Gastroesophageal sphincter (tissue), 4 donors: ENCODE data around the gene MAP7. TPM values are rescaled to one million over a fixed set of nuclear protein-coding genes. Genes with fewer than 3 reads are reported as not detected.
A peak's percentile ranks its signal among the peaks of the same experiment; 100 is the strongest.

ENCODE experiments used
- ATAC-seq: fragments of 150-250 bp; one replicate; pipeline ENCODE4 v1.9.1; 2016; ENCODE audit warnings: mild to moderate bottlenecking, moderate library complexity
- H3K27ac ChIP-seq, 4 donors: fragments of 200-600 bp; sonication (generic) in 3 of 4; 1 replicate in 3 of 4; 2 replicates in 1 of 4; pipeline ENCODE4 v1.5.1; 2016 to 2019
- H3K27me3 ChIP-seq: fragments of 200-600 bp; sonication (generic); one replicate; pipeline ENCODE4 v1.5.1; 2019
- H3K36me3 ChIP-seq, 2 donors: fragments of 200-600 bp; sonication (generic); one replicate each; pipeline ENCODE4 v1.5.1; 2019; ENCODE audit warnings: control low read depth in 1 of 2
- H3K4me1 ChIP-seq, 3 donors: fragments of 200-600 bp; sonication (generic); 1 replicate in 2 of 3; 2 replicates in 1 of 3; pipeline ENCODE4 v1.5.1; 2016 to 2019; ENCODE audit warnings: control low read depth in 2 of 3
- H3K4me3 ChIP-seq, 2 donors: fragments of 200-600 bp; sonication (generic); one replicate each; pipeline ENCODE4 v1.5.1; 2019; ENCODE audit warnings: mild to moderate bottlenecking in 1 of 2, moderate library complexity in 1 of 2
- H3K9me3 ChIP-seq, 3 donors: fragments of 200-600 bp; sonication (generic); one replicate each; pipeline ENCODE4 v1.5.1; 2017 to 2019; ENCODE audit warnings: control low read depth in 2 of 3
- EP300 ChIP-seq: sonication (generic); formaldehyde crosslinking; IDR thresholded peaks from one replicate; pipeline ENCODE4 v1.6.1; 2017; ENCODE audit warnings: antibody characterized with exemption, mild to moderate bottlenecking
- POLR2A ChIP-seq, 2 donors: fragments of 450-650 bp; IDR thresholded peaks; one replicate each; pipeline ENCODE4 v1.6.1; 2017; ENCODE audit warnings: antibody characterized with exemption in 2 of 2, mild to moderate bottlenecking in 2 of 2, moderate library complexity in 1 of 2
- POLR2AphosphoS5 ChIP-seq: sonication (generic); formaldehyde crosslinking; IDR thresholded peaks from one replicate; pipeline ENCODE4 v1.6.1; 2017; ENCODE audit warnings: antibody characterized with exemption
- WGBS, 2 donors: methylation state at CpG; one replicate each; pipeline ENCODE4 v1.1.5; 2018; ENCODE audit warnings: low coverage in 1 of 2; 5-methylcytosine and 5-hydroxymethylcytosine counted together
- total RNA-seq, 4 donors: library from RNA; depleted of rRNA; stranded (reverse); fragments of >200 nt; gene quantifications; one replicate each; pipeline ENCODE4 v1.1.0, GENCODE V29; 2016
- TF ChIP-seq, protein P1 (sequence below), 4 experiments: fragments of 200-600 bp in 2 of 4; fragments of 450-650 bp in 2 of 4; sonication (generic) in 1 of 4; IDR thresholded peaks; one replicate each; pipeline ENCODE4 v1.5.1; 2017 to 2019; ENCODE audit warnings: antibody characterized with exemption in 4 of 4, mild to moderate bottlenecking in 2 of 4, moderate library complexity in 2 of 4

MAP7 gene
- total RNA-seq, 4 donors from 2014 or later, result 1.1 to 6.7 (median 4.3) TPM

DNA sequence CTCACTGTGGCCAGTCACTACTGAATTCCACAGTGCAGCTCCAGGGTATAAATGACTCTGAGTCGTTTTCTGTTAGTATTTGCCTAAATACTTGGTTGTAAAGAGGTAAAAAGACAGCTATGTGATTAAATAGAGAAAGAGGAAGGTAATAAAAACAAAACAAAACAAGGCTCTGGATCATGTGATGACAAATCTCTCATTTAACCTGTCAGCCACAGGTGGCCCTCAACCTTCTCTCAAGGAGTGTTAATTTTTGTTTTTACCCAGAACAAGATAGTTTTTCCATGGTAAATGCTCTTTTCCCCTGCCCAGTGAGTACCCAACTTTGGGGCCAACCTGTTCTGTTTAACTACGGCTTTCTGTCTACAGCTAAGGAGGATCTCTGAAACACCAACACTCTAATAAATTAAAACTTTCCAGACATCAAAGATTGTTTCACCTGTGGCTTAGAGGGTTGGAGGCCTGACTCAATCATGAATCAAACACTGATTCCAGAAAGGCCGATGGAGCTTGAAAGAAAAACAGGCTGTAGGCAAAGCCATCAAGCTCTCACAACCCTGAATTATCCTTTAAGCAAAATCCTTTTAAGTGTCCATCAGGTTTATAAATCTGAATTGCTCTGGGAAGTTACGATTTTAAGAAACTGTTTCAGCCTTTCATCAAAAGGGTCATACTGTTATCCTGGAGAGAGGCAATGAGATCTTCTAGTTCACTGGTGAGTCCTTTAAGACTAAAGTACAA, 179.1 kb downstream of the MAP7 start:
- no peaks in the 10 kb centered on the region for H3K4me1 ChIP-seq
- no peak overlapping the region for H3K27ac ChIP-seq
- no peak for ATAC-seq
- TF ChIP-seq POLR2A (IDR thresholded peaks at IDR 0.05) (no peak), EP300 (no peak), POLR2AphosphoS5 (no peak)
- TF ChIP-seq, protein P1, sequence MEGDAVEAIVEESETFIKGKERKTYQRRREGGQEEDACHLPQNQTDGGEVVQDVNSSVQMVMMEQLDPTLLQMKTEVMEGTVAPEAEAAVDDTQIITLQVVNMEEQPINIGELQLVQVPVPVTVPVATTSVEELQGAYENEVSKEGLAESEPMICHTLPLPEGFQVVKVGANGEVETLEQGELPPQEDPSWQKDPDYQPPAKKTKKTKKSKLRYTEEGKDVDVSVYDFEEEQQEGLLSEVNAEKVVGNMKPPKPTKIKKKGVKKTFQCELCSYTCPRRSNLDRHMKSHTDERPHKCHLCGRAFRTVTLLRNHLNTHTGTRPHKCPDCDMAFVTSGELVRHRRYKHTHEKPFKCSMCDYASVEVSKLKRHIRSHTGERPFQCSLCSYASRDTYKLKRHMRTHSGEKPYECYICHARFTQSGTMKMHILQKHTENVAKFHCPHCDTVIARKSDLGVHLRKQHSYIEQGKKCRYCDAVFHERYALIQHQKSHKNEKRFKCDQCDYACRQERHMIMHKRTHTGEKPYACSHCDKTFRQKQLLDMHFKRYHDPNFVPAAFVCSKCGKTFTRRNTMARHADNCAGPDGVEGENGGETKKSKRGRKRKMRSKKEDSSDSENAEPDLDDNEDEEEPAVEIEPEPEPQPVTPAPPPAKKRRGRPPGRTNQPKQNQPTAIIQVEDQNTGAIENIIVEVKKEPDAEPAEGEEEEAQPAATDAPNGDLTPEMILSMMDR (IDR thresholded peaks at IDR 0.05), result no peak
- 85 to 88% methylated on average over 2 to 4 of the region's 4 CpGs for WGBS, 2 donors
- no peaks in the 10 kb centered on the region for H3K27me3 ChIP-seq
- no peaks in the 10 kb centered on the region for H3K36me3 ChIP-seq
- no peak overlapping the region for H3K4me3 ChIP-seq
- no peaks in the 10 kb centered on the region for H3K9me3 ChIP-seq

DNA sequence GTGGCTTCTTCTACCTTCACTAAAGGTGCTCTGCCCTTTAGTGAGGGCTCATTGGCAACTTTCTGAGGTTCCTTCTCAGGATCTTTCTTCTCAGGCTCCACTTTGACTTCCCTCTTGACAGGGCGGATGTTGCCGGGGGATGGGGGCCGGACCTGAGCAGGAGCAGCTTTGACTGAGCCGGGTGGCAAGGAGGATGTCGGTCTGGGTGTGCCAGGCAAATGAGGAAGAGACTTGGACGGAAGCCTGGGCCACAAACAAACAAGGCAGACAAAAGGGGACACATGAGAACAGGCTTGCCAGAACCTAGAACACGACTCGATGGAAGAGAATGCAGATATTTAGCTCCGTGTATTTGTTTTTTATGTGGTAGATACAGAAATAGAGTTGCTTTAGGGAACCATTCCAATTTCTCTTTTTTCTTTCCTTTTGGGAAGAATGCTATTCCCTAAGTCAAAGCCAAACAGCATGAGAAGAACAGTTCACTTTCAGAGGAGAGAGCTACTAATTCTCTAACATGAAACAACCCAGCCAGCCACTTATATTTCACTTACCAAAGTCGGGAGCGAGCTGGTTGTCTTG, 184.4 kb downstream of the MAP7 start:
- no peak overlapping the region for H3K27ac ChIP-seq
- TF ChIP-seq EP300, result no peak
- TF ChIP-seq POLR2A (IDR thresholded peaks at IDR 0.05), result no peak
- TF ChIP-seq, protein P1 (IDR thresholded peaks at IDR 0.05), result no peak
- TF ChIP-seq POLR2AphosphoS5, result no peak
- WGBS, 2 donors, result 33 to 34% methylated on average over 5 to 8 of the region's 11 CpGs
- H3K9me3 ChIP-seq, result no peaks in the 10 kb centered on the region
- no peaks in the 10 kb centered on the region for H3K4me1 ChIP-seq
- H3K36me3 ChIP-seq, result peaks cover 0 to 5% of the 10 kb centered on the region in 2 donors
- no peak overlapping the region for H3K4me3 ChIP-seq
- ATAC-seq, result peak; percentile 43
- H3K27me3 ChIP-seq, result no peaks in the 10 kb centered on the region

- 88 to 90% methylated on average over 5 to 7 of the region's 11 CpGs for WGBS, 2 donors
- Histone ChIP-seq H3K4me3 (no peak overlapping the region), H3K36me3 (peaks cover 0 to 12% of the 10 kb centered on the region in 2 donors), H3K27ac (no peak overlapping the region), H3K27me3 (no peaks in the 10 kb centered on the region), H3K9me3 (no peaks in the 10 kb centered on the region), H3K4me1 (no peaks in the 10 kb centered on the region)
- no peak for TF ChIP-seq POLR2A (IDR thresholded peaks at IDR 0.05)
- TF ChIP-seq, protein P1 (IDR thresholded peaks at IDR 0.05), result no peak
- no peak for TF ChIP-seq EP300
- TF ChIP-seq POLR2AphosphoS5, result no peak
- no peak for ATAC-seq
These were observed 187.5 kb downstream of the MAP7 start for GRCh38 chr6:136362421-136363356.

GRCh38 chr6:136361787-136362186, 188.4 kb downstream of the MAP7 start:
- Histone ChIP-seq H3K9me3 (no peaks in the 10 kb centered on the region), H3K4me1 (no peaks in the 10 kb centered on the region), H3K27ac (no peak overlapping the region), H3K36me3 (peaks cover 0 to 12% of the 10 kb centered on the region in 2 donors), H3K27me3 (no peaks in the 10 kb centered on the region), H3K4me3 (no peak overlapping the region)
- TF ChIP-seq POLR2A (IDR thresholded peaks at IDR 0.05) (no peak), EP300 (no peak), POLR2AphosphoS5 (no peak)
- TF ChIP-seq, protein P1 (IDR thresholded peaks at IDR 0.05), result no peak
- ATAC-seq, result no peak
- 91 to 94% methylated on average over 2 of the region's 2 CpGs for WGBS, 2 donors
